ENCODE results near the gene C5orf24. TPM values are rescaled to one million over a fixed set of nuclear protein-coding genes. Genes with fewer than 3 reads are reported as not detected.
"Not testable (repeated sequence)": the region's sequence is repeated elsewhere in the genome, so short reads cannot be mapped to it uniquely, and the experiment has no call there.

The C5orf24 gene
- total and polyA plus RNA-seq, 2 experiments from 2014 or later = 36.4 to 41.2 TPM

GRCh38 chr5:134837530-134838181 is 8.1 kb upstream of the C5orf24 start:
- 77 to 88% methylated on average over 3 of the region's 3 CpGs for WGBS, 2 experiments (ENCODE audit: low coverage in 1 of 2, low lambda C conversion rate in 2 of 2, missing lambda C conversion rate in 2 of 2)
- peaks cover 11% of the 10 kb centered on the region; the same call in 1 of the 2 replicates for H3K36me3 ChIP-seq (ENCODE audit: low read depth)
- DNase-seq = peak; percentile 42
- H3K79me2 ChIP-seq (ENCODE audit: insufficient read depth) = no peaks in the 10 kb centered on the region
- H4K20me1 ChIP-seq (ENCODE audit: insufficient read depth) = no peaks in the 10 kb centered on the region
- no peak overlapping the region for H3K27ac ChIP-seq
- H3K9me2 ChIP-seq (ENCODE audit: insufficient read depth) = no peaks in the 10 kb centered on the region
- H3K4me3 ChIP-seq = no peak overlapping the region
- no peak overlapping the region for H3K4me2 ChIP-seq (ENCODE audit: unreplicated experiment)
- peaks cover 13% of the 10 kb centered on the region for H3K4me1 ChIP-seq (ENCODE audit: insufficient read depth)
- peaks cover 22% of the 10 kb centered on the region for H3F3A ChIP-seq (ENCODE audit: insufficient read depth)
- TF ChIP-seq EZH2phosphoT487 (IDR thresholded peaks at IDR 0.05; ENCODE audit: insufficient read depth, low read depth) (no peak), EZH2 (IDR thresholded peaks at IDR 0.05; ENCODE audit: insufficient read depth, poor library complexity, severe bottlenecking) (no peak)
- H3K9me3 ChIP-seq (ENCODE audit: low read depth) = no peaks in the 10 kb centered on the region
- H3K9ac ChIP-seq = no peak overlapping the region
- H3K27me3 ChIP-seq (replicated peaks; ENCODE audit: insufficient read depth) = no peaks in the 10 kb centered on the region
- in situ Hi-C loops (cut with MboI) = no loop called here
- no peak overlapping the region for H2AFZ ChIP-seq

GRCh38 chr5:134838361-134838760 is 7.4 kb upstream of the C5orf24 start:
- WGBS, 2 experiments (ENCODE audit: low coverage in 1 of 2, low lambda C conversion rate in 2 of 2, missing lambda C conversion rate in 2 of 2) = 98% methylated on average over 9 of the region's 9 CpGs
- H4K20me1 ChIP-seq (ENCODE audit: insufficient read depth); DNase-seq; H3K9ac ChIP-seq; in situ Hi-C loops (cut with MboI); H3K9me2 ChIP-seq (ENCODE audit: insufficient read depth); H3K27me3 ChIP-seq (replicated peaks; ENCODE audit: insufficient read depth); H3K4me2 ChIP-seq (ENCODE audit: unreplicated experiment); H3K4me3 ChIP-seq; H3K27ac ChIP-seq; H3K9me3 ChIP-seq (ENCODE audit: low read depth); H2AFZ ChIP-seq; H3K79me2 ChIP-seq (ENCODE audit: insufficient read depth): not testable (repeated sequence)
- H3K36me3 ChIP-seq (ENCODE audit: low read depth) = peaks cover 11% of the 10 kb centered on the region; the same call in 1 of the 2 replicates
- peaks cover 20% of the 10 kb centered on the region for H3K4me1 ChIP-seq (ENCODE audit: insufficient read depth)
- H3F3A ChIP-seq (ENCODE audit: insufficient read depth) = peaks cover 29% of the 10 kb centered on the region

GRCh38 chr5:134840811-134841210 is 5.0 kb upstream of the C5orf24 start:
- in situ Hi-C loops (cut with MboI) = no loop called here
- no peaks in the 10 kb centered on the region for H3K9me3 ChIP-seq (ENCODE audit: low read depth)

GRCh38 chr5:134844252-134844651 is 1.5 kb upstream of the C5orf24 start:
- Histone ChIP-seq H3K4me2 (ENCODE audit: unreplicated experiment) (no peak overlapping the region), H3K79me2 (ENCODE audit: insufficient read depth) (peaks cover 29% of the 10 kb centered on the region), H3F3A (ENCODE audit: insufficient read depth) (peaks cover 57% of the 10 kb centered on the region), H3K27me3 (replicated peaks; ENCODE audit: insufficient read depth) (no peaks in the 10 kb centered on the region), H3K27ac (no peak overlapping the region), H3K9me2 (ENCODE audit: insufficient read depth) (no peaks in the 10 kb centered on the region), H3K9me3 (ENCODE audit: low read depth) (no peaks in the 10 kb centered on the region), H3K36me3 (ENCODE audit: low read depth) (peaks cover 1% of the 10 kb centered on the region; the same call in 1 of the 2 replicates), H4K20me1 (ENCODE audit: insufficient read depth) (no peaks in the 10 kb centered on the region), H3K9ac (no peak overlapping the region), H3K4me3 (no peak overlapping the region), H2AFZ (no peak overlapping the region), H3K4me1 (ENCODE audit: insufficient read depth) (peaks cover 29% of the 10 kb centered on the region)
- no peak for DNase-seq
- in situ Hi-C loops (cut with MboI) = no loop called here
- WGBS, 2 experiments (ENCODE audit: low coverage in 1 of 2, low lambda C conversion rate in 2 of 2, missing lambda C conversion rate in 2 of 2) = 58 to 71% methylated on average over 1 of the region's 1 CpG
- TF ChIP-seq EZH2 (IDR thresholded peaks at IDR 0.05; ENCODE audit: insufficient read depth, poor library complexity, severe bottlenecking) = no peak
- no peak for TF ChIP-seq EZH2phosphoT487 (IDR thresholded peaks at IDR 0.05; ENCODE audit: insufficient read depth, low read depth)

More at GRCh38 chr5:134840811-134841210, 5.0 kb upstream of the C5orf24 start:
- Histone ChIP-seq H3K27me3 (replicated peaks; ENCODE audit: insufficient read depth) (no peaks in the 10 kb centered on the region), H3K4me3 (no peak overlapping the region), H2AFZ (no peak overlapping the region), H3K4me1 (ENCODE audit: insufficient read depth) (peaks cover 26% of the 10 kb centered on the region), H3F3A (ENCODE audit: insufficient read depth) (peaks cover 38% of the 10 kb centered on the region), H3K4me2 (ENCODE audit: unreplicated experiment) (no peak overlapping the region), H3K9ac (no peak overlapping the region), H3K9me2 (ENCODE audit: insufficient read depth) (no peaks in the 10 kb centered on the region), H3K79me2 (ENCODE audit: insufficient read depth) (no peaks in the 10 kb centered on the region), H3K36me3 (ENCODE audit: low read depth) (peaks cover 11% of the 10 kb centered on the region; the same call in 1 of the 2 replicates), H4K20me1 (ENCODE audit: insufficient read depth) (no peaks in the 10 kb centered on the region), H3K27ac (no peak overlapping the region)
- WGBS, 2 experiments (ENCODE audit: low coverage in 1 of 2, low lambda C conversion rate in 2 of 2, missing lambda C conversion rate in 2 of 2) = 96 to 97% methylated on average over 3 of the region's 3 CpGs
- TF ChIP-seq EZH2phosphoT487 (IDR thresholded peaks at IDR 0.05; ENCODE audit: insufficient read depth, low read depth) = no peak
- TF ChIP-seq EZH2 (IDR thresholded peaks at IDR 0.05; ENCODE audit: insufficient read depth, poor library complexity, severe bottlenecking) = no peak
- DNase-seq = no peak
